OCI-LY1 (cell line): ENCODE results near the gene SMYD1.

Experiments
- CTCF ChIP-seq: fragments of 200-600 bp; sonication (generic), shearing (Covaris generic); IDR thresholded peaks from 2 replicates; pipeline ENCODE4 v1.5.1; 2017; ENCODE audit warnings: mild to moderate bottlenecking, antibody characterized with exemption, low read length, moderate library complexity, mixed read lengths
- EZH2 ChIP-seq: fragments of 200-600 bp; sonication (generic), shearing (Covaris generic); IDR thresholded peaks from 2 replicates; pipeline ENCODE4 v1.8.0; 2017; ENCODE audit warnings: borderline replicate concordance, mixed run types, mild to moderate bottlenecking, antibody characterized with exemption, low read length, moderate library complexity, mixed read lengths

GRCh38 chr2:88070055-88070454, 2.4 kb downstream of the SMYD1 start:
- TF ChIP-seq CTCF (no peak), EZH2 (no peak)
